Bronchial epithelial cell (primary cell): ENCODE data around the gene TOM1. TPM values are rescaled to one million over a fixed set of nuclear protein-coding genes. Genes with fewer than 3 reads are reported as not detected.
A peak's percentile ranks its signal among the peaks of the same experiment; 100 is the strongest.

Experiments
- DNase-seq: peaks from one replicate; pipeline ENCODE4 v3.0.0-alpha.2; 2010; ENCODE audit warnings: low read depth
- FAIRE-seq: peaks from 2 replicates; lab custom pipeline; 2011; peaks lifted over from hg19 to GRCh38; lab: Jason Lieb, UNC
- H3K27me3 ChIP-seq: 2 replicates; pipeline ENCODE4 v1.5.1; 2011; ENCODE audit warnings: low read length; ENCODE audit not compliant: control insufficient read depth, insufficient read depth
- H3K36me3 ChIP-seq: 2 replicates; pipeline ENCODE4 v1.5.1; 2011; ENCODE audit warnings: low read length; ENCODE audit not compliant: control insufficient read depth, insufficient read depth
- H3K4me3 ChIP-seq: 2 replicates; pipeline ENCODE4 v1.5.1; 2011; ENCODE audit warnings: mild to moderate bottlenecking, low read depth, low read length, control low read depth
- total RNA-seq: library from RNA; depleted of rRNA; stranded (reverse); fragments of >200 nt; gene quantifications from 2 replicates; pipeline ENCODE4 v1.2.1, GENCODE V29; 2014
- TF ChIP-seq, protein P1 (sequence below): IDR thresholded peaks from 2 replicates; pipeline ENCODE4 v1.5.1; 2011; ENCODE audit warnings: mild to moderate bottlenecking, moderate library complexity, low read length, control low read depth, inconsistent platforms; ENCODE audit not compliant: insufficient read depth, severe bottlenecking

The TOM1 gene
- total RNA-seq, 1 donor from 2014 or later = 22.6 TPM

DNA sequence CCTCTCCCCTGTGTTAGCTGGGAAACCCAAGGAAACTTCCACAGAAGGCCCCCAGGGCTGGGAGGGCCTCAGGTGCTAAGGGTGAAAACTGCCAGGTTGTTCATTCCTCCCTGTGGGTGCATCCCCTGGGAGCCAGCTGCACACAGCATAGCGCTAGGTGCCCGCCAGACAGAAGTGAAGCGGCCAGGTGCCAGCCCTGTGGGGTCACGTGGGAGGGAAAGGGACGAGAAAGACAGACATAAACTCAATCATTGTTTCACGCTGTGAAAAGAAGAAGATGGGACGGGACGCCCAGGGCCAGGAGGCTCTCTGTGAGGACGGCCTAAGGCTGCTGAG, 49.6 kb downstream of the TOM1 start:
- no peak for DNase-seq
- FAIRE-seq = no peak
- Histone ChIP-seq H3K27me3 (no peaks in the 10 kb centered on the region), H3K4me3 (no peak overlapping the region), H3K36me3 (no peaks in the 10 kb centered on the region)
- TF ChIP-seq, protein P1, sequence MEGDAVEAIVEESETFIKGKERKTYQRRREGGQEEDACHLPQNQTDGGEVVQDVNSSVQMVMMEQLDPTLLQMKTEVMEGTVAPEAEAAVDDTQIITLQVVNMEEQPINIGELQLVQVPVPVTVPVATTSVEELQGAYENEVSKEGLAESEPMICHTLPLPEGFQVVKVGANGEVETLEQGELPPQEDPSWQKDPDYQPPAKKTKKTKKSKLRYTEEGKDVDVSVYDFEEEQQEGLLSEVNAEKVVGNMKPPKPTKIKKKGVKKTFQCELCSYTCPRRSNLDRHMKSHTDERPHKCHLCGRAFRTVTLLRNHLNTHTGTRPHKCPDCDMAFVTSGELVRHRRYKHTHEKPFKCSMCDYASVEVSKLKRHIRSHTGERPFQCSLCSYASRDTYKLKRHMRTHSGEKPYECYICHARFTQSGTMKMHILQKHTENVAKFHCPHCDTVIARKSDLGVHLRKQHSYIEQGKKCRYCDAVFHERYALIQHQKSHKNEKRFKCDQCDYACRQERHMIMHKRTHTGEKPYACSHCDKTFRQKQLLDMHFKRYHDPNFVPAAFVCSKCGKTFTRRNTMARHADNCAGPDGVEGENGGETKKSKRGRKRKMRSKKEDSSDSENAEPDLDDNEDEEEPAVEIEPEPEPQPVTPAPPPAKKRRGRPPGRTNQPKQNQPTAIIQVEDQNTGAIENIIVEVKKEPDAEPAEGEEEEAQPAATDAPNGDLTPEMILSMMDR = no peak

DNA sequence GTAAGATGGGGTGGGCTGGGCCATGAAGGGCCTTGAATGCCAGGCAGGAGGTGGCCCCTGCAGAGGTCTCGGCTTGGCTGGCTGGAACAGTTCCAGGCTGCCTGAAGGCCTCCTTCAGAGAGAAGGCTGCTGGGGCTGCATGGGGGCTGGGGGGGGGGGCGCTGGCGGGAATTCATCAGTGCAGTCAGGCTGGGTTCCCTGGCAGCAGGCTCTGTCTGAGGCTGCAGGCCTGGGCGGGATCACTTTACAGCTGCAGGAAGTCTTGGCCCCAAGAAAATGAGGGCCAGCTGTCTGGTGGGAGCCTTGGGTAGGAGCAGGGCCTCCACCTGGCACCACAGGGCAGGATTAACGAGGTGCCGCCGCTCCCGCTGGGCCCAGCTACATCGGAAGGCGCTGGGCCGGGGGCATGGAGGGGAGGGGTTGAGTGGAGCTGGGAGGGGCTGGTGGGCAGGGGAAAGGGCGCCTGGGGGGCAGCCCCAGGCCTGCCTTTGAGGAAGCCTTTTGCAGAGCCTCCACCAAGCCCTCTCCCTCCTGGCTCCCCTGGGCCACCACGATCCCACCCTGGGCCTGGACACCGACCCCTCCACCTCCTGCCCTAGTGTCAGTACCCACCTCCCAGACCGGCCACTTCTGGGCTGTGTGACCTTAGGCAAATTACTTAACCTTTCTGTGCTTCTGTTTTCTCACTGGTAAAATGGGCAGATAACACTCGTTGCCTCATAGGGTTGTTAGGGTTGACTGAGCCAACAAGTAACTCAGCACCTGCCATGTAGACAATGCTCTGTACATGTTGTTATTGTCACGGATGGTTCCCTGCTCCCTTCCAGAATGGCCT, 50.2 kb downstream of the TOM1 start:
- TF ChIP-seq, protein P1 = no peak
- FAIRE-seq (no peak), DNase-seq (no peak)
- Histone ChIP-seq H3K4me3 (no peak overlapping the region), H3K27me3 (no peaks in the 10 kb centered on the region), H3K36me3 (no peaks in the 10 kb centered on the region)

DNA sequence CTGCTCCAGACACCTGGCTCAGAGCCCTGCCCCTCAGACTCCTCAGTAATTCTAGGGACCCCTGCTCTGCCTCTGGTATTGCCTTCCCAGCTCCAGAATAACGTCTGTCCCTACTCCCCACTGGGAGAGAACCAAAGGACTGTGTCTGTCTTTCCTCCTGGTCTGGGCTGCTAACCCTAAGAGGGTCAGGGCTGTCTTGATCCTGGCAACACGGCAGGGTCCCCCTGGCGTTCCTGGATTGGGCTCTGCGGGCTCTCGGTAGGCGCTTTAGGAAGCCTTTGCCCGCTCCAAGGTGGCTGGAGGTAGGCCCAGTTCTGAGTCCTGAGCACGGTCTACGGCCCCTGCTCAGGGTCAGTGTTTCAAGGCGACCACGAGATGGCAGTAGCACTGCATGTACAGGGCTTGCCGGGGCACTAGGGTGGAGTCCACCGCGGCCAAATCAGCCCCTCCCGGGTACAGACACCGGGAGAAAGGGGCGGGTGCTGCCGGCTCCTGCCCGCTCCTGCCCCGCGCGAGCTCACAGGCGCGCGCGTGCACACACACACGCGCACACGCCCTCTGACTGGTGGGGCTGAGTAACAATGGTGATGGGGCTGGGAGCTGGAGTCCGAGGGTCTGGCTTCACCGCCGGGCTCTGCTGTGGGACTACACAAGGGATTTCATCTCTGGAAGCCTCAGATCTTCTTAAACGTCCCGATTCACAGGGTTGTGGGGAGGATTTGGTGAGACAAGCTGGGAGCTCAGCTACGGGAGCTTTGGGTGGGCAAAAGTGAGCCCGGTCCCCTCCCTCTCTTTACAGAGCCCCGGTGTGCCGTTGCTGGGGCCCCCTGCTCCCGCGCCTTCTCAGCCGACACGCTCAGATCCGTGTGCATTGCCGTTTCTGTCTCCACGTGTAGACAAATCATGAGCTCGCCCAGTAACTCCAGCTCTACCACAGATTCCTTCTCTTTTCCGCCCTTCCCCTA, 51.1 kb downstream of the TOM1 start:
- H3K27me3 ChIP-seq = no peaks in the 10 kb centered on the region
- no peak for FAIRE-seq
- peak overlapping the region; percentile 53 for H3K4me3 ChIP-seq
- DNase-seq = peak; percentile 77
- TF ChIP-seq, protein P1 = peak; percentile 95
- H3K36me3 ChIP-seq = no peaks in the 10 kb centered on the region

DNA sequence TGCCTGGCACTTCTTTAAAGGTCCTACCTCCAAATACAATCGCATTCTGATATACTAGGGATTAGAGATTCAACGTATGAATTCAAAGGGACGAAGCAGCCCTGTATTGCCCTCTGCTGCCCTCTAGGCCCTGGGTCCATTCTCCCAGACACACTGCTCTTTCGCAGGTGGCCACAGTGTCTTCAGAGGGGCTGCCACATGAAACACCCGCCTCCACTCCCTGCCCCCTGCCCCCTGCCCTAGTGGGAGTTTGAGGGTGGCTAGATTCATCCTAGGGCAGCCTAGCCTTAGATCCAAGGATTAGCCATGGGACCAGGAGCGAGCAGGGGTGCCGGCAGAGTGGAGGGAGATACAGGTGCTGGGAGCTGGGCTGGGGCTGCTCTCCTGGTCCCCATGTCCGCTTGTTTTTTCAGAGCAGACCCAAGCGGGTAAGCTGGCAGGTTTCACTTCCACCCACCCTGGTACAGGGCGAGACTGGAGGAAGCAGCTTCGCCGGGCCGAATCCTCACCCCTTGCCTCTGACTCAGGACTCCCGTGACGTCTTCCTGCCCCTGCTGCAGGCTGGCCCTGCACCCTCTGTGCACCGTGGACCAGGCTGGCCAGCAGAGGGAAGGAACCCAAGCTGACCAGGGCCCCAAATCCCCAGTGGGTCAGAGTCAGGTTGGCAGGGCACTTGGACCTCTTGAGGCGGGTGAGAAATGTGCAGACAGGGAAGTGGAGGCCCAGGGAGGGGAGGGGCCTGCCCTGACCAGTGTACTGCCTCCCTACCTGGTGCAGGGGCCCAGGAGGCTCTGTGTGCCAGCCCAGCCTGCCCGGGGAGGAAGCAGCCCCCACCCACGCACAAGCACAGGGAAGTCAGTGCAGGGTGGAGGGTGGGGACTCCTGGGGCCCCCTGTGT, 52.8 kb downstream of the TOM1 start:
- H3K4me3 ChIP-seq = no peak overlapping the region
- H3K27me3 ChIP-seq = no peaks in the 10 kb centered on the region
- FAIRE-seq (no peak), DNase-seq (peak; percentile 35)
- H3K36me3 ChIP-seq = no peaks in the 10 kb centered on the region
- TF ChIP-seq, protein P1 = no peak

DNA sequence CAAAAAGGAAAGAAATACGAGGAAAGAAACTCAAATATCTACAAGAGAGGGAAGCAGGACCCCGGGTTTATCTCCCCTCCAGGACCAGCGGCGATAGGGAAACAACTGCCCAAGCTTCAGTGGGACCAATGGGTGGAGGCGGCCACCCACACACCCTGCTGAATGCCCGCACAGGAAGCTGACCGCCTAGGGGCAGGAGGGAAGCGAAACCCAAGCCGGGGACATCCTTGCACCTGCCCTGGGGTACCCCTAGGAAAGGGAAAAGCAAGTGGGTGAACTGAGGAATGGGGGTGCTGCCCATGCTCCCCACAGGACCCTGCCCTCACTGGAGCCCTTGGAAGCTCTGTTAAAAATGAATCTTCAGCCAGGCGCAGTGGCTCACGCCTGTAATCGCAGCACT, 53.6 kb downstream of the TOM1 start:
- DNase-seq (no peak), FAIRE-seq (no peak)
- no peaks in the 10 kb centered on the region for H3K36me3 ChIP-seq
- TF ChIP-seq, protein P1 = no peak
- H3K27me3 ChIP-seq = no peaks in the 10 kb centered on the region
- no peak overlapping the region for H3K4me3 ChIP-seq
